GM18508 (cell line): ENCODE results near the gene POU4F2.
"Not testable (repeated sequence)": the region's sequence is repeated elsewhere in the genome, so short reads cannot be mapped to it uniquely, and the experiment has no call there.

Source experiments
- ATAC-seq: cut with Tn5 transposase; IDR thresholded peaks from one replicate; pipeline ENCODE4 v1.9.1; 2021; ENCODE audit warnings: moderate number of reproducible peaks; ENCODE audit not compliant: insufficient read depth, unreplicated experiment

The POU4F2 gene

GRCh38 chr4:146654687-146655520 lies 16.2 kb downstream of the POU4F2 start:
- no peak for ATAC-seq

GRCh38 chr4:146655521-146655856 lies 16.8 kb downstream of the POU4F2 start:
- ATAC-seq, result no peak

- no peak for ATAC-seq
Observed at GRCh38 chr4:146661367-146661766, 22.7 kb downstream of the POU4F2 start.

- ATAC-seq, result not testable (repeated sequence)
Observed at GRCh38 chr4:146663968-146664311, 25.2 kb downstream of the POU4F2 start.

- ATAC-seq, result no peak
Observed at GRCh38 chr4:146674829-146675570, 36.3 kb downstream of the POU4F2 start.
